HL-60 (cell line): ENCODE measurements around the gene LSM12.

Experiments
- DNase-seq, 2 experiments: peaks; one replicate each; pipeline ENCODE4 v3.0.0-alpha.2; 2010 to 2020; ENCODE audit warnings: low read depth in 1 of 2, low spot score in 1 of 2
- H3K27ac ChIP-seq: fragments of 250-450 bp; sonication (Bioruptor Pico); replicated peaks from 2 replicates; pipeline ENCODE4 v1.5.1; 2020; ENCODE audit warnings: mild to moderate bottlenecking, moderate library complexity
- H3K27me3 ChIP-seq: fragments of 250-450 bp; sonication (Bioruptor Pico); 2 replicates; pipeline ENCODE4 v1.5.1; 2021; ENCODE audit warnings: mild to moderate bottlenecking, moderate library complexity; ENCODE audit not compliant: insufficient read depth, poor library complexity, severe bottlenecking
- H3K4me3 ChIP-seq: replicated peaks from 2 replicates; pipeline ENCODE4 v1.5.1; 2011; ENCODE audit warnings: mild to moderate bottlenecking, control low read depth, low read length; ENCODE audit not compliant: insufficient read depth
- GABPA ChIP-seq: IDR thresholded peaks from 2 replicates; pipeline ENCODE4 v1.6.1; 2012; ENCODE audit warnings: low read depth
- POLR2AphosphoS5 ChIP-seq: IDR thresholded peaks from 2 replicates; pipeline ENCODE4 v1.6.1; 2012; ENCODE audit warnings: low read depth
- SPI1 ChIP-seq: IDR thresholded peaks from 2 replicates; pipeline ENCODE4 v1.6.1; 2012; ENCODE audit warnings: low read depth, mild to moderate bottlenecking, borderline replicate concordance
- TF ChIP-seq, protein P1 (sequence below): IDR thresholded peaks from one replicate; pipeline ENCODE4 v1.5.1; 2011; ENCODE audit warnings: low read length, control low read depth, inconsistent platforms; ENCODE audit not compliant: insufficient read depth
- TF ChIP-seq, protein P2 (sequence below): IDR thresholded peaks from 2 replicates; pipeline ENCODE4 v1.6.1; 2012; ENCODE audit warnings: low read depth; ENCODE audit not compliant: insufficient replicate concordance

The LSM12 gene

DNA sequence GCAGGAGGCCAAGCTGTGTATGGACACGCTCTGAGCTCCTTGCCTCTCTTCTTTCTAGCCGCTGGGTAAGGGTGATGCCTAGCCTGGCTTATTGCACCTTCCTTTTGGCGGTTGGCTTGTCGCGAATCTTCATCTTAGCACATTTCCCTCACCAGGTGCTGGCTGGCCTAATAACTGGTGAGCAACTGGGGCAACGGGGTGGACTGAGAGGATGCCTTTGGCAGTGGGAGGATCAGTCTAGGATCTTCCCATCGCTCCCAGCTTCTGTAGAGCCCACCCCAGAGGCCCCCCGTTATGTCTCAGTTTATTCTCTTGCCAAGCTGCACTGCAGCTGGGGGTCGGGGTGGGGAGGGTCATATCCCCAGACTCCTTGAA is 8.4 kb upstream of the LSM12 start:
- DNase-seq, result no peak
- Histone ChIP-seq H3K27ac (no peak overlapping the region), H3K4me3 (no peak overlapping the region), H3K27me3 (no peaks in the 10 kb centered on the region)
- TF ChIP-seq, protein P1, sequence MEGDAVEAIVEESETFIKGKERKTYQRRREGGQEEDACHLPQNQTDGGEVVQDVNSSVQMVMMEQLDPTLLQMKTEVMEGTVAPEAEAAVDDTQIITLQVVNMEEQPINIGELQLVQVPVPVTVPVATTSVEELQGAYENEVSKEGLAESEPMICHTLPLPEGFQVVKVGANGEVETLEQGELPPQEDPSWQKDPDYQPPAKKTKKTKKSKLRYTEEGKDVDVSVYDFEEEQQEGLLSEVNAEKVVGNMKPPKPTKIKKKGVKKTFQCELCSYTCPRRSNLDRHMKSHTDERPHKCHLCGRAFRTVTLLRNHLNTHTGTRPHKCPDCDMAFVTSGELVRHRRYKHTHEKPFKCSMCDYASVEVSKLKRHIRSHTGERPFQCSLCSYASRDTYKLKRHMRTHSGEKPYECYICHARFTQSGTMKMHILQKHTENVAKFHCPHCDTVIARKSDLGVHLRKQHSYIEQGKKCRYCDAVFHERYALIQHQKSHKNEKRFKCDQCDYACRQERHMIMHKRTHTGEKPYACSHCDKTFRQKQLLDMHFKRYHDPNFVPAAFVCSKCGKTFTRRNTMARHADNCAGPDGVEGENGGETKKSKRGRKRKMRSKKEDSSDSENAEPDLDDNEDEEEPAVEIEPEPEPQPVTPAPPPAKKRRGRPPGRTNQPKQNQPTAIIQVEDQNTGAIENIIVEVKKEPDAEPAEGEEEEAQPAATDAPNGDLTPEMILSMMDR, result no peak
- TF ChIP-seq GABPA (no peak), SPI1 (no peak), POLR2AphosphoS5 (no peak)
- TF ChIP-seq, protein P2, sequence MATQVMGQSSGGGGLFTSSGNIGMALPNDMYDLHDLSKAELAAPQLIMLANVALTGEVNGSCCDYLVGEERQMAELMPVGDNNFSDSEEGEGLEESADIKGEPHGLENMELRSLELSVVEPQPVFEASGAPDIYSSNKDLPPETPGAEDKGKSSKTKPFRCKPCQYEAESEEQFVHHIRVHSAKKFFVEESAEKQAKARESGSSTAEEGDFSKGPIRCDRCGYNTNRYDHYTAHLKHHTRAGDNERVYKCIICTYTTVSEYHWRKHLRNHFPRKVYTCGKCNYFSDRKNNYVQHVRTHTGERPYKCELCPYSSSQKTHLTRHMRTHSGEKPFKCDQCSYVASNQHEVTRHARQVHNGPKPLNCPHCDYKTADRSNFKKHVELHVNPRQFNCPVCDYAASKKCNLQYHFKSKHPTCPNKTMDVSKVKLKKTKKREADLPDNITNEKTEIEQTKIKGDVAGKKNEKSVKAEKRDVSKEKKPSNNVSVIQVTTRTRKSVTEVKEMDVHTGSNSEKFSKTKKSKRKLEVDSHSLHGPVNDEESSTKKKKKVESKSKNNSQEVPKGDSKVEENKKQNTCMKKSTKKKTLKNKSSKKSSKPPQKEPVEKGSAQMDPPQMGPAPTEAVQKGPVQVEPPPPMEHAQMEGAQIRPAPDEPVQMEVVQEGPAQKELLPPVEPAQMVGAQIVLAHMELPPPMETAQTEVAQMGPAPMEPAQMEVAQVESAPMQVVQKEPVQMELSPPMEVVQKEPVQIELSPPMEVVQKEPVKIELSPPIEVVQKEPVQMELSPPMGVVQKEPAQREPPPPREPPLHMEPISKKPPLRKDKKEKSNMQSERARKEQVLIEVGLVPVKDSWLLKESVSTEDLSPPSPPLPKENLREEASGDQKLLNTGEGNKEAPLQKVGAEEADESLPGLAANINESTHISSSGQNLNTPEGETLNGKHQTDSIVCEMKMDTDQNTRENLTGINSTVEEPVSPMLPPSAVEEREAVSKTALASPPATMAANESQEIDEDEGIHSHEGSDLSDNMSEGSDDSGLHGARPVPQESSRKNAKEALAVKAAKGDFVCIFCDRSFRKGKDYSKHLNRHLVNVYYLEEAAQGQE, result no peak

DNA sequence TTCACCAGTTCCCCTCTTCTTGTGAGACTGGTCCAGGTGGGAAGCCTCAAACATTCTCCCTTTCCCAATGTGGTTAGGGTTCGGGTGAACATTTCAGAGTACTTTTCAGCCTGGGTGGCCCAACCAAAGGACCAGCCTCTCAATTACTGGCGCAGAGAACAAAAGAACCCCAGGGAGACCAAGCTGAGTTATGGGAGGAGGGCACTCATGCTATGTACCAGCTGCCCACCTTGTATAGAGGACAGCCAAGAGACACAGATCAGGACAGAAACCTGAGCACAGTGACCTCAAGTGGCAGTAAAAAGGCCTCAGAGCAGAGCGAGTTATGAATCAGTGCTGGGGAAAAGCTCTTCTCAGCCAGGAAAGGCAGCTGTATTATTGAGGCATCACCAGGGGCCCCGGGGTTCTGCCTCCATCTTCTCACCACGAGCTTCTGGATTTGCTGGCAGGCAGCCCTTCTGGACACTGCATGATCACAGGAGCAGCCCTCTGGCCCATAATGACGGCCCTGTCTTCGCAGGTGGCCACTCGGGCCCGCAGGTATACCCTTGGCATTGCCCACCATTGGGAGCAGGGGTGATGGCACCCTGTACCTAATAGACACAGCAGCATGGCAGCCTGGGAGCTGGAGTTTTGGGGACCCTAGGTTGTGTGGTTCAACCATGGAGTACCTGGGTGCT is 7.9 kb upstream of the LSM12 start:
- H3K27ac ChIP-seq, result no peak overlapping the region
- H3K27me3 ChIP-seq, result no peaks in the 10 kb centered on the region
- TF ChIP-seq, protein P1, result no peak
- TF ChIP-seq SPI1 (no peak), POLR2AphosphoS5 (no peak), GABPA (no peak)
- TF ChIP-seq, protein P2, result no peak
- DNase-seq, result no peak
- no peak overlapping the region for H3K4me3 ChIP-seq

DNA sequence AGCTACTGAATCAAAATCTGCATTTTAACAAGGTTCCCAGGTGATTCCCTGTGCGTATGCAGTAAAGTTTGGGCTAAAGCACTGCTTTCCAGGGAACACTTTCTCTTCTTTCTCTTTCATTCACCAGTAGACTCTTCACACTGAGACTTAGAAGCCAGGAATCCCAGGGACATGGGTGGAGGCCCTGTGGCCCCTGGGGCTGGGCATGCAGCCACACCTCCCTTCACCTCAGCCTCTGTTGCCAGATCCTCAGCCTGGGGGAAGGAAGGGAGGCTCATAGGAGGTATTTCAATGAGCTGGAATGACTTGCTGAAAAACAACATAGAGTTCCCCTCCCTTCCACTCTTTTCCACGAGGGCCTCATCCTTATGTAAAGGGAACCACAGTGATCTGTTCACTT is 5.3 kb upstream of the LSM12 start:
- DNase-seq, result peak in 1 of 2 experiments; percentile 25
- TF ChIP-seq POLR2AphosphoS5, result no peak
- TF ChIP-seq, protein P1, result no peak
- TF ChIP-seq SPI1, result no peak
- TF ChIP-seq, protein P2, result no peak
- TF ChIP-seq GABPA, result no peak
- Histone ChIP-seq H3K4me3 (peak overlapping the region; percentile 73), H3K27ac (peak overlapping the region; percentile 81), H3K27me3 (no peaks in the 10 kb centered on the region)
